H9 (cell line): ENCODE data around the gene IRF6. TPM values are rescaled to one million over a fixed set of nuclear protein-coding genes. Genes with fewer than 3 reads are reported as not detected.

ENCODE experiments used
- DNase-seq: peaks from one replicate; pipeline ENCODE4 v3.0.0-alpha.2; 2017
- H2AFZ ChIP-seq: one replicate; pipeline ENCODE4 v1.6.1; 2013; ENCODE audit warnings: mild to moderate bottlenecking, low read length, control low read depth, moderate library complexity
- H2AK5ac ChIP-seq: 2 replicates; pipeline ENCODE4 v1.6.1; 2013; ENCODE audit warnings: low read length, control low read depth, mixed read lengths; ENCODE audit not compliant: insufficient read length
- H2BK120ac ChIP-seq: one replicate; pipeline ENCODE4 v1.6.1; 2013; ENCODE audit warnings: low read depth, mild to moderate bottlenecking, low read length, control low read depth, inconsistent platforms; ENCODE audit not compliant: poor library complexity, severe bottlenecking
- H2BK12ac ChIP-seq: 2 replicates; pipeline ENCODE4 v1.6.1; 2013; ENCODE audit warnings: low read length, control low read depth, mixed read lengths, low read depth; ENCODE audit not compliant: insufficient read length
- H2BK15ac ChIP-seq: 2 replicates; pipeline ENCODE4 v1.6.1; 2013; ENCODE audit warnings: low read depth, low read length, control low read depth
- H2BK20ac ChIP-seq: one replicate; pipeline ENCODE4 v1.6.1; 2013; ENCODE audit warnings: low read depth, mild to moderate bottlenecking, low read length, control low read depth, inconsistent platforms; ENCODE audit not compliant: poor library complexity, severe bottlenecking
- H2BK5ac ChIP-seq: 2 replicates; pipeline ENCODE4 v1.6.1; 2013; ENCODE audit warnings: low read length, control low read depth, mixed read lengths; ENCODE audit not compliant: insufficient read length
- H3K14ac ChIP-seq: 2 replicates; pipeline ENCODE4 v1.6.1; 2013; ENCODE audit warnings: low read length, control low read depth; ENCODE audit not compliant: insufficient read depth
- H3K18ac ChIP-seq: 2 replicates; pipeline ENCODE4 v1.6.1; 2013; ENCODE audit warnings: low read depth, mild to moderate bottlenecking, mixed read lengths, low read length, control low read depth; ENCODE audit not compliant: insufficient read length
- H3K23ac ChIP-seq: 2 replicates; pipeline ENCODE4 v1.6.1; 2013; ENCODE audit warnings: low read length, control low read depth, mixed read lengths, low read depth; ENCODE audit not compliant: insufficient read length
- H3K23me2 ChIP-seq: 2 replicates; pipeline ENCODE4 v1.6.1; 2013; ENCODE audit warnings: low read depth, mild to moderate bottlenecking, mixed read lengths, low read length, control low read depth; ENCODE audit not compliant: insufficient read length, poor library complexity, severe bottlenecking
- H3K27ac ChIP-seq: 2 replicates; pipeline ENCODE4 v1.5.1; 2013; ENCODE audit warnings: low read length, control low read depth, mixed read lengths, low read depth; ENCODE audit not compliant: insufficient read length
- H3K27me3 ChIP-seq: 2 replicates; pipeline ENCODE4 v1.6.1; 2013; ENCODE audit warnings: low read length, control low read depth, inconsistent platforms; ENCODE audit not compliant: insufficient read depth
- H3K4ac ChIP-seq: 2 replicates; pipeline ENCODE4 v1.6.1; 2013; ENCODE audit warnings: low read depth, mild to moderate bottlenecking, control low read depth, inconsistent platforms, low read length, moderate library complexity
- H3K4me1 ChIP-seq: 2 replicates; pipeline ENCODE4 v1.6.1; 2013; ENCODE audit warnings: low read length, control low read depth, inconsistent platforms; ENCODE audit not compliant: insufficient read depth
- H3K4me2 ChIP-seq: 2 replicates; pipeline ENCODE4 v1.6.1; 2013; ENCODE audit warnings: low read length, control low read depth, mixed read lengths; ENCODE audit not compliant: insufficient read length, insufficient read depth
- H3K56ac ChIP-seq: 2 replicates; pipeline ENCODE4 v1.6.1; 2013; ENCODE audit warnings: low read depth, mild to moderate bottlenecking, mixed read lengths, low read length, control low read depth; ENCODE audit not compliant: insufficient read length
- H3K79me1 ChIP-seq: 2 replicates; pipeline ENCODE4 v1.6.1; 2013; ENCODE audit warnings: low read depth, mild to moderate bottlenecking, moderate library complexity, low read length, control low read depth, inconsistent platforms; ENCODE audit not compliant: insufficient read depth, poor library complexity, severe bottlenecking
- H3K79me2 ChIP-seq: 2 replicates; pipeline ENCODE4 v1.6.1; 2013; ENCODE audit warnings: low read length, control low read depth, inconsistent platforms; ENCODE audit not compliant: insufficient read depth
- H3K9ac ChIP-seq: 2 replicates; pipeline ENCODE4 v1.6.1; 2013; ENCODE audit warnings: low read length, control low read depth, mixed read lengths; ENCODE audit not compliant: insufficient read length; ENCODE audit errors: extremely low read depth
- H3K9me3 ChIP-seq: one replicate; pipeline ENCODE4 v1.6.1; 2013; ENCODE audit warnings: low read depth, low read length, inconsistent platforms; ENCODE audit not compliant: control insufficient read depth
- H3T11ph ChIP-seq: one replicate; pipeline ENCODE4 v1.6.1; 2013; ENCODE audit warnings: mild to moderate bottlenecking, low read length, control low read depth, inconsistent platforms
- H4K20me1 ChIP-seq: one replicate; pipeline ENCODE4 v1.6.1; 2013; ENCODE audit not compliant: control insufficient read depth, insufficient read length, insufficient read depth
- H4K5ac ChIP-seq: 2 replicates; pipeline ENCODE4 v1.6.1; 2013; ENCODE audit warnings: low read depth, mild to moderate bottlenecking, mixed read lengths, low read length, control low read depth; ENCODE audit not compliant: insufficient read length
- H4K8ac ChIP-seq: replicated peaks from 2 replicates; pipeline ENCODE4 v1.6.1; 2013; ENCODE audit warnings: low read length, control low read depth, mixed read lengths, low read depth; ENCODE audit not compliant: insufficient read length
- H4K91ac ChIP-seq: 2 replicates; pipeline ENCODE4 v1.6.1; 2013; ENCODE audit warnings: low read depth, mild to moderate bottlenecking, moderate library complexity, mixed read lengths, low read length, control low read depth; ENCODE audit not compliant: insufficient read length
- H3K27ac Mint-ChIP-seq, 3 experiments: 2 replicates in 2 of 3; 3 replicates in 1 of 3; pipeline ENCODE4 v1.8.0; 2020 to 2021; ENCODE audit warnings: mixed read lengths in 3 of 3, mild to moderate bottlenecking in 1 of 3, moderate library complexity in 1 of 3
- H3K27me3 Mint-ChIP-seq: 2 replicates; pipeline ENCODE4 v1.8.0; 2021; ENCODE audit warnings: low read depth, mild to moderate bottlenecking, moderate library complexity, mixed read lengths
- H3K36me3 Mint-ChIP-seq, 3 experiments: 2 replicates in 2 of 3; 3 replicates in 1 of 3; pipeline ENCODE4 v1.8.0; 2020 to 2021; ENCODE audit warnings: low read depth in 3 of 3, mixed read lengths in 3 of 3; ENCODE audit not compliant: insufficient read depth in 1 of 3
- H3K4me1 Mint-ChIP-seq, 2 experiments: 2 replicates each; pipeline ENCODE4 v1.8.0; 2020; ENCODE audit warnings: mixed read lengths in 2 of 2
- H3K4me3 Mint-ChIP-seq, 2 experiments: 2 replicates in 1 of 2; 3 replicates in 1 of 2; pipeline ENCODE4 v1.8.0; 2020 to 2021; ENCODE audit warnings: mild to moderate bottlenecking in 2 of 2, mixed read lengths in 2 of 2, moderate library complexity in 1 of 2
- H3K9me3 Mint-ChIP-seq, 2 experiments: 2 replicates in 1 of 2; 3 replicates in 1 of 2; pipeline ENCODE4 v1.8.0; 2020; ENCODE audit warnings: mild to moderate bottlenecking in 2 of 2, mixed read lengths in 2 of 2, moderate library complexity in 1 of 2
- WGBS: extraction: QIAGEN DNeasy Blood & Tissue Kit; methylation state at CpG from one replicate; pipeline ENCODE4 v1.1.7; 2013; ENCODE audit warnings: missing lambda C conversion rate, low lambda C conversion rate, mixed read lengths; ENCODE audit not compliant: insufficient read length; ENCODE audit errors: extremely low coverage; 5-methylcytosine and 5-hydroxymethylcytosine counted together
- total RNA-seq: library from RNA; stranded (reverse); gene quantifications from 2 replicates; pipeline ENCODE4 v1.2.1, GENCODE V29; 2021
- TF ChIP-seq, protein P1 (sequence below): fragments of 200-600 bp; sonication (generic); conservative IDR thresholded peaks from 3 replicates; pipeline ENCODE4 v1.8.0; 2021; ENCODE audit warnings: antibody characterized with exemption, mild to moderate bottlenecking

IRF6 gene
- total RNA-seq, 1 experiment from 2014 or later = 7.1 TPM

DNA sequence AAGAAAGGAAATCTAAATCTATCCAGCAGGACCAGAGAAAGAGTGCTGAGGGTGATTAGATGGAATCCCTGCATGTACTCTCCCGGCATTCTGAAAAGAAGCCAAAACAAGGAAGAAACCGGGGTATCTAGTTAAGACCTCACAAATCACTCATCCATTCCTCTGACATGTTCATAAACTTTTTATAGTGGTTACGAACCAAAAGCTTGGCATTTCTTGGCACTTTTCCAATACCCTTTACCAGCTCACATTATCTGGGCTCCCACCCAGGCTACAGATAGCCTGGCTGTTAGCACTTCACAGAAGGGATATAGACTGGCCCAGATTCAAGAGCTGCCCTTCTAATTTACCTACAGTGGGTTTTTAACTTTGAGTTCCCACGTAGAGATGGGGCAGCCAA lies 19.8 kb downstream of the IRF6 start:
- H3K14ac ChIP-seq = no peak overlapping the region
- H2AK5ac ChIP-seq = no peak overlapping the region
- DNase-seq = no peak
- no peak overlapping the region for H2BK15ac ChIP-seq
- H2BK120ac ChIP-seq = no peak overlapping the region
- H4K91ac ChIP-seq = no peak overlapping the region
- H4K20me1 ChIP-seq = no peaks in the 10 kb centered on the region
- H3K18ac ChIP-seq = no peak overlapping the region
- no peak overlapping the region for H3K56ac ChIP-seq
- no CpG with 5 or more reads among the region's 4 CpGs for WGBS
- H4K8ac ChIP-seq = no peak overlapping the region
- no peak overlapping the region for H3K27ac Mint-ChIP-seq
- H3K27me3 ChIP-seq = no peaks in the 10 kb centered on the region
- no peaks in the 10 kb centered on the region; the same call in 1 of the 2 replicates for H3K79me2 ChIP-seq
- H3K9ac ChIP-seq = no peak overlapping the region
- no peak overlapping the region for H4K5ac ChIP-seq
- H2AFZ ChIP-seq = no peak overlapping the region
- H3K9me3 Mint-ChIP-seq = no peaks in the 10 kb centered on the region; a peak in 1 of 5 replicates
- no peaks in the 10 kb centered on the region for H3K79me1 ChIP-seq
- no peak overlapping the region for H2BK5ac ChIP-seq
- no peaks in the 10 kb centered on the region for H3K4me1 ChIP-seq
- H3K4ac ChIP-seq = no peak overlapping the region
- H2BK12ac ChIP-seq = no peak overlapping the region
- no peak overlapping the region for H2BK20ac ChIP-seq
- H3K4me2 ChIP-seq = no peak overlapping the region
- H3K27ac ChIP-seq = no peak overlapping the region
- peaks cover 8% of the 10 kb centered on the region for H3K27me3 Mint-ChIP-seq
- H3K9me3 ChIP-seq = no peaks in the 10 kb centered on the region
- TF ChIP-seq, protein P1, sequence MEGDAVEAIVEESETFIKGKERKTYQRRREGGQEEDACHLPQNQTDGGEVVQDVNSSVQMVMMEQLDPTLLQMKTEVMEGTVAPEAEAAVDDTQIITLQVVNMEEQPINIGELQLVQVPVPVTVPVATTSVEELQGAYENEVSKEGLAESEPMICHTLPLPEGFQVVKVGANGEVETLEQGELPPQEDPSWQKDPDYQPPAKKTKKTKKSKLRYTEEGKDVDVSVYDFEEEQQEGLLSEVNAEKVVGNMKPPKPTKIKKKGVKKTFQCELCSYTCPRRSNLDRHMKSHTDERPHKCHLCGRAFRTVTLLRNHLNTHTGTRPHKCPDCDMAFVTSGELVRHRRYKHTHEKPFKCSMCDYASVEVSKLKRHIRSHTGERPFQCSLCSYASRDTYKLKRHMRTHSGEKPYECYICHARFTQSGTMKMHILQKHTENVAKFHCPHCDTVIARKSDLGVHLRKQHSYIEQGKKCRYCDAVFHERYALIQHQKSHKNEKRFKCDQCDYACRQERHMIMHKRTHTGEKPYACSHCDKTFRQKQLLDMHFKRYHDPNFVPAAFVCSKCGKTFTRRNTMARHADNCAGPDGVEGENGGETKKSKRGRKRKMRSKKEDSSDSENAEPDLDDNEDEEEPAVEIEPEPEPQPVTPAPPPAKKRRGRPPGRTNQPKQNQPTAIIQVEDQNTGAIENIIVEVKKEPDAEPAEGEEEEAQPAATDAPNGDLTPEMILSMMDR = no peak
- H3T11ph ChIP-seq = no peak overlapping the region
- no peak overlapping the region for H3K23ac ChIP-seq
- peaks cover 10 to 14% of the 10 kb centered on the region in 2 experiments for H3K4me1 Mint-ChIP-seq
- H3K4me3 Mint-ChIP-seq = no peak overlapping the region; a peak in 1 of 5 replicates
- H3K36me3 Mint-ChIP-seq = peaks cover 0 to 56% (median 46%) of the 10 kb centered on the region in 3 experiments; a peak in 5 of 7 replicates
- H3K23me2 ChIP-seq = no peaks in the 10 kb centered on the region
